Measurements from ENCODE around the gene SLC27A3. TPM values are rescaled to one million over a fixed set of nuclear protein-coding genes. Genes with fewer than 3 reads are reported as not detected.
A peak's percentile ranks its signal among the peaks of the same experiment; 100 is the strongest.

SLC27A3 gene
- total RNA-seq, 1 experiment from 2014 or later: 42.0 TPM

GRCh38 chr1:153795934-153796785, 21.0 kb downstream of the SLC27A3 start:
- Mint-ChIP-seq H3K27me3 (ENCODE audit: low read depth) (peaks cover 2% of the 10 kb centered on the region), H3K36me3 (ENCODE audit: insufficient read depth in 1 of 3, low read depth in 3 of 3) (no peaks in the 10 kb centered on the region), H3K27ac (peak overlapping the region in 1 of 3 experiments; percentile 56; a peak in 1 of 7 replicates), H3K9me3 (no peaks in the 10 kb centered on the region), H3K4me1 (peaks cover 35 to 49% of the 10 kb centered on the region in 2 experiments), H3K4me3 (peak overlapping the region in 1 of 2 experiments; percentile 26; a peak in 1 of 5 replicates)
- no peak for TF ChIP-seq CTCF (conservative IDR thresholded peaks at IDR 0.05)
- Histone ChIP-seq H4K5ac (ENCODE audit: insufficient read length, low read depth, low read length) (no peak overlapping the region), H3K23ac (ENCODE audit: insufficient read length, low read depth, low read length) (no peak overlapping the region), H4K20me1 (ENCODE audit: control insufficient read depth, insufficient read depth, insufficient read length) (no peaks in the 10 kb centered on the region), H3K4me1 (ENCODE audit: insufficient read depth, low read length) (no peaks in the 10 kb centered on the region), H3K23me2 (ENCODE audit: insufficient read length, low read depth, low read length, poor library complexity, severe bottlenecking) (no peaks in the 10 kb centered on the region), H3K9me3 (ENCODE audit: control insufficient read depth, low read depth, low read length) (no peaks in the 10 kb centered on the region), H2AFZ (ENCODE audit: low read length) (no peak overlapping the region), H3T11ph (ENCODE audit: low read length) (no peak overlapping the region), H3K9ac (ENCODE audit: extremely low read depth, insufficient read length, low read length) (no peak overlapping the region), H4K8ac (replicated peaks; ENCODE audit: insufficient read length, low read depth, low read length) (no peak overlapping the region), H3K14ac (ENCODE audit: insufficient read depth, low read length) (no peak overlapping the region), H2BK15ac (ENCODE audit: low read depth, low read length) (no peak overlapping the region), H2BK20ac (ENCODE audit: low read depth, low read length, poor library complexity, severe bottlenecking) (no peak overlapping the region), H3K56ac (ENCODE audit: insufficient read length, low read depth, low read length) (no peak overlapping the region), H3K27me3 (ENCODE audit: insufficient read depth, low read length) (no peaks in the 10 kb centered on the region), H2BK120ac (ENCODE audit: low read depth, low read length, poor library complexity, severe bottlenecking) (no peak overlapping the region), H2BK5ac (ENCODE audit: insufficient read length, low read length) (no peak overlapping the region), H3K18ac (ENCODE audit: insufficient read length, low read depth, low read length) (no peak overlapping the region), H3K27ac (ENCODE audit: insufficient read length, low read depth, low read length) (no peak overlapping the region), H3K79me1 (ENCODE audit: insufficient read depth, low read depth, low read length, poor library complexity, severe bottlenecking) (no peaks in the 10 kb centered on the region), H3K4ac (ENCODE audit: low read depth, low read length) (no peak overlapping the region), H4K91ac (ENCODE audit: insufficient read length, low read depth, low read length) (no peak overlapping the region), H2AK5ac (ENCODE audit: insufficient read length, low read length) (no peak overlapping the region), H2BK12ac (ENCODE audit: insufficient read length, low read depth, low read length) (no peak overlapping the region), H3K4me2 (ENCODE audit: insufficient read depth, insufficient read length, low read length) (no peak overlapping the region), H3K79me2 (ENCODE audit: insufficient read depth, low read length) (no peaks in the 10 kb centered on the region)
- WGBS (ENCODE audit: extremely low coverage, insufficient read length, low lambda C conversion rate): no CpG with 5 or more reads among the region's 9 CpGs
- no peak for DNase-seq
